H1 (cell line): Measurements from ENCODE around the gene FCAMR.

Experiments used
- BCL11A ChIP-seq, 2 experiments: IDR thresholded peaks; one replicate each; pipeline ENCODE4 v1.6.1; 2011; ENCODE audit warnings: low read depth in 2 of 2, low read length in 2 of 2, mild to moderate bottlenecking in 2 of 2
- BRCA1 ChIP-seq: IDR thresholded peaks from 2 replicates; pipeline ENCODE4 v1.6.1; 2012; ENCODE audit warnings: low read depth, low read length, improper control_type of control experiment
- CHD2 ChIP-seq: IDR thresholded peaks from 2 replicates; pipeline ENCODE4 v1.6.1; 2012; ENCODE audit warnings: low read length, improper control_type of control experiment
- PHF8 ChIP-seq: fragments of 200-600 bp; sonication (generic); conservative IDR thresholded peaks from 2 replicates; pipeline ENCODE4 v1.7.1; 2012; ENCODE audit warnings: low read depth, mild to moderate bottlenecking, inconsistent platforms, low read length, moderate library complexity
- POLR2AphosphoS5 ChIP-seq: IDR thresholded peaks from 2 replicates; pipeline ENCODE4 v1.6.1; 2011; ENCODE audit warnings: low read depth, low read length
- RFX5 ChIP-seq: IDR thresholded peaks from 2 replicates; pipeline ENCODE4 v1.6.1; 2011; ENCODE audit warnings: low read depth, low read length, improper control_type of control experiment, borderline replicate concordance
- YY1 ChIP-seq: IDR thresholded peaks from 2 replicates; pipeline ENCODE4 v1.6.1; 2011; ENCODE audit warnings: low read depth, mild to moderate bottlenecking, low read length
- TF ChIP-seq, protein P1 (sequence below), 3 experiments: IDR thresholded peaks; 1 replicate in 2 of 3; 2 replicates in 1 of 3; pipeline versions ENCODE4 v1.5.1 to v1.6.1; 2011; ENCODE audit warnings: low read length in 3 of 3, mild to moderate bottlenecking in 3 of 3, inconsistent platforms in 2 of 3, low read depth in 1 of 3, moderate library complexity in 1 of 3; ENCODE audit not compliant: insufficient read depth in 1 of 3; ENCODE audit errors: control extremely low read depth in 1 of 3

DNA sequence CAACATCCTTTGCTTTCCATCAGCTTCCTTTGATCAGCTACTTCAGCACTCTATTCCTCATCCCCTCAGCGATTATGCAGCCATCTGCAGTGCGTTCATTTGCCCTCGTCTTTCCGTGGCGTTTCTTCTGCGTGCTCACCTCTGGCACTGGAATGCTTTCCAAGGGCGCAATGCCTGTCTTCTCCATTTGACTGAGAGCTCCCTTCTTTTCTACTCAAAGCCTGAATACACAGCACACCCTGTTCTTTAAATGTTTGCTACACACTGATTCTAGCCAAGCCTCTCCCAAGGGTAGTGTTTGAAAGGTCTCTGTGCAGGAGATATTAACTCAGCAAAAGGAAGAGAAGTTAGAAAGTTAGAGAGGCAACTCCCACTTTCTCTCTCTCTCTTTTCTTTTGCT is 39.7 kb upstream of the FCAMR start:
- TF ChIP-seq POLR2AphosphoS5 (no peak), YY1 (no peak), CHD2 (no peak), BCL11A (IDR thresholded peaks at IDR 0.05; ENCODE audit: low read depth in 2 of 2, low read length in 2 of 2) (no peak), BRCA1 (no peak), RFX5 (no peak), PHF8 (no peak)
- TF ChIP-seq, protein P1, sequence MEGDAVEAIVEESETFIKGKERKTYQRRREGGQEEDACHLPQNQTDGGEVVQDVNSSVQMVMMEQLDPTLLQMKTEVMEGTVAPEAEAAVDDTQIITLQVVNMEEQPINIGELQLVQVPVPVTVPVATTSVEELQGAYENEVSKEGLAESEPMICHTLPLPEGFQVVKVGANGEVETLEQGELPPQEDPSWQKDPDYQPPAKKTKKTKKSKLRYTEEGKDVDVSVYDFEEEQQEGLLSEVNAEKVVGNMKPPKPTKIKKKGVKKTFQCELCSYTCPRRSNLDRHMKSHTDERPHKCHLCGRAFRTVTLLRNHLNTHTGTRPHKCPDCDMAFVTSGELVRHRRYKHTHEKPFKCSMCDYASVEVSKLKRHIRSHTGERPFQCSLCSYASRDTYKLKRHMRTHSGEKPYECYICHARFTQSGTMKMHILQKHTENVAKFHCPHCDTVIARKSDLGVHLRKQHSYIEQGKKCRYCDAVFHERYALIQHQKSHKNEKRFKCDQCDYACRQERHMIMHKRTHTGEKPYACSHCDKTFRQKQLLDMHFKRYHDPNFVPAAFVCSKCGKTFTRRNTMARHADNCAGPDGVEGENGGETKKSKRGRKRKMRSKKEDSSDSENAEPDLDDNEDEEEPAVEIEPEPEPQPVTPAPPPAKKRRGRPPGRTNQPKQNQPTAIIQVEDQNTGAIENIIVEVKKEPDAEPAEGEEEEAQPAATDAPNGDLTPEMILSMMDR (IDR thresholded peaks at IDR 0.05; ENCODE audit: control extremely low read depth in 1 of 3, insufficient read depth in 1 of 3, low read depth in 1 of 3, low read length in 3 of 3) = no peak
